K562 (cell line): Measurements from ENCODE around the gene PEDS1. TPM values are rescaled to one million over a fixed set of nuclear protein-coding genes. Genes with fewer than 3 reads are reported as not detected.

Source experiments
- BCOR ChIP-seq: fragments of 450-650 bp; IDR thresholded peaks from 2 replicates; pipeline ENCODE4 v1.6.1; 2016
- CCAR2 ChIP-seq: fragments of 200-400 bp; formaldehyde crosslinking; IDR thresholded peaks from 2 replicates; pipeline ENCODE4 v1.6.1; 2017; ENCODE audit warnings: mild to moderate bottlenecking, low read depth, low read length
- EGR1 ChIP-seq: fragments of 450-650 bp; conservative IDR thresholded peaks from 2 replicates; pipeline ENCODE4 v1.6.1; 2017; ENCODE audit warnings: mild to moderate bottlenecking
- ESRRA ChIP-seq: fragments of 450-650 bp; IDR thresholded peaks from 2 replicates; pipeline ENCODE4 v1.6.1; 2014; ENCODE audit warnings: low read depth, mild to moderate bottlenecking, moderate library complexity, borderline replicate concordance
- HDAC3 ChIP-seq: fragments of 450-650 bp; IDR thresholded peaks from 2 replicates; pipeline ENCODE4 v1.6.1; 2018; ENCODE audit warnings: borderline replicate concordance, mild to moderate bottlenecking, moderate library complexity; ENCODE audit not compliant: partially characterized antibody
- NR4A1 ChIP-seq, 2 experiments: fragments of 250-450 bp in 1 of 2; fragments of 450-650 bp in 1 of 2; sonication (Bioruptor Pico) in 1 of 2; IDR thresholded peaks; 2 replicates each; pipeline versions ENCODE4 v1.4.0 to v1.6.1; 2016 to 2020; ENCODE audit warnings: mild to moderate bottlenecking in 2 of 2, missing compliant biosample characterization in 1 of 2, missing genetic modification characterization in 1 of 2, moderate library complexity in 1 of 2
- TEAD1 ChIP-seq, 2 experiments: fragments of 450-650 bp in 1 of 2; sonication (generic) in 1 of 2; formaldehyde crosslinking; IDR thresholded peaks; 2 replicates each; pipeline versions ENCODE4 v1.4.0 to v1.8.0; 2020 to 2022; ENCODE audit warnings: mild to moderate bottlenecking in 2 of 2, missing genetic modification reagents in 1 of 2
- ZNF133 ChIP-seq: fragments of 250-450 bp; sonication (Bioruptor Pico); IDR thresholded peaks from 2 replicates; pipeline ENCODE4 v1.4.0; 2020; ENCODE audit warnings: mild to moderate bottlenecking
- ZNF766 ChIP-seq: fragments of 200-800 bp; sonication (Bioruptor generic); conservative IDR thresholded peaks from 2 replicates; pipeline ENCODE4 v1.6.1; 2016; ENCODE audit warnings: missing genetic modification characterization, missing compliant biosample characterization
- ZZZ3 ChIP-seq: fragments of 450-650 bp; IDR thresholded peaks from 2 replicates; pipeline ENCODE4 v1.6.1; 2016; ENCODE audit warnings: antibody characterized with exemption, mild to moderate bottlenecking, moderate library complexity
- polyA plus RNA-seq, 8 experiments: library from polyadenylated mRNA; depleted of rRNA in 4 of 8; stranded (reverse) in 5 of 8; unstranded in 3 of 8; fragments of >200 nt; fragmentation: Nextera tagmentation in 2 of 8; fragmentation: Illumina TruSeq in 1 of 8; extraction: Ambion mirVana in 2 of 8; extraction: Trizol in 1 of 8; gene quantifications; 2 replicates each; pipeline versions ENCODE4 v1.2.1 to v1.2.3, GENCODE V29; 2011 to 2014; ENCODE audit warnings: inconsistent platforms in 1 of 8, missing spikeins in 1 of 8
- total RNA-seq, 7 experiments: library from RNA; depleted of rRNA in 6 of 7; stranded (reverse); fragments of >200 nt in 6 of 7; fragmentation: Illumina TruSeq in 2 of 7; extraction: Trizol in 2 of 7; gene quantifications; 2 replicates each; pipeline versions ENCODE4 v1.2.1 to v1.2.3, GENCODE V29; 2011 to 2021; ENCODE audit warnings: low replicate concordance in 1 of 7
- TF ChIP-seq, protein P1 (sequence below): fragments of 450-650 bp; IDR thresholded peaks from 2 replicates; pipeline ENCODE4 v1.6.1; 2016; ENCODE audit warnings: mild to moderate bottlenecking, moderate library complexity
- TF ChIP-seq, protein P2 (sequence below), 2 experiments: fragments of 150-350 bp in 1 of 2; IDR thresholded peaks; 2 replicates each; pipeline ENCODE4 v1.6.1; 2012 to 2016; ENCODE audit warnings: low read depth in 2 of 2, low read length in 2 of 2, mild to moderate bottlenecking in 1 of 2, moderate library complexity in 1 of 2

The PEDS1 gene
- total and polyA plus RNA-seq, 9 of the 15 experiments (the other 6 are each of a cell fraction or from before 2014, with no cell fraction given) = 2.9 to 38.5 (median 24.2) TPM

DNA sequence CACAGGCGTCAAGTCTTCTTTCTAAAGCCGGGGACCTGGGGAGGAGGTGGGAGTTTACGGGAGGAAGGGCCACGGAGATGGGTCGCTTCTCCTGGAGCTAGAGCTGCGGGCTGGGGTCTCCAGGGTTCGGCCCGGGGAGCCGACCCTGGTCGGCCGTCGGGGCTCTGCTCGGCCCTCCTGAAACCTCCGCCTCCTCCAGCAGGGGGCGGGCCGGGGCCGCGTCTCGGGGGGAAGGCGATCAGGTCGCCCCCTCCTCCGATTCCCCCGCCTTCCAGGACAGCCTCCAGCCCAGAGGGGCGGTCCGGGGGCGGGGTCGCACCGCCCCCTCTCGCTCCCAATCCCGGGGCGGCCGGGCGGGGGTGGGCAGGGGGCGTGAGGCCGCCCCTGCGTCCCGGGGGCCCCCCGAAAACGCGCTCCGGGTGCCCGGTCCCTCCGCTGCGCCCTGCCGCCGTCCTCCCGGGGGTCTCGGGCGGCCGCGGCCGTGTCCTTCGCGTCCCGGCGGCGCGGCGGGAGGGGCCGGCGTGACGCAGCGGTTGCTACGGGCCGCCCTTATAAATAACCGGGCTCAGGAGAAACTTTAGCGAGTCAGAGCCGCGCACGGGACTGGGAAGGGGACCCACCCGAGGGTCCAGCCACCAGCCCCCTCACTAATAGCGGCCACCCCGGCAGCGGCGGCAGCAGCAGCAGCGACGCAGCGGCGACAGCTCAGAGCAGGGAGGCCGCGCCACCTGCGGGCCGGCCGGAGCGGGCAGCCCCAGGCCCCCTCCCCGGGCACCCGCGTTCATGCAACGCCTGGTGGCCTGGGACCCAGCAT is 36.9 kb upstream of the PEDS1 start, which contains the start of gene CEBPB (continued):
- TF ChIP-seq, protein P1, sequence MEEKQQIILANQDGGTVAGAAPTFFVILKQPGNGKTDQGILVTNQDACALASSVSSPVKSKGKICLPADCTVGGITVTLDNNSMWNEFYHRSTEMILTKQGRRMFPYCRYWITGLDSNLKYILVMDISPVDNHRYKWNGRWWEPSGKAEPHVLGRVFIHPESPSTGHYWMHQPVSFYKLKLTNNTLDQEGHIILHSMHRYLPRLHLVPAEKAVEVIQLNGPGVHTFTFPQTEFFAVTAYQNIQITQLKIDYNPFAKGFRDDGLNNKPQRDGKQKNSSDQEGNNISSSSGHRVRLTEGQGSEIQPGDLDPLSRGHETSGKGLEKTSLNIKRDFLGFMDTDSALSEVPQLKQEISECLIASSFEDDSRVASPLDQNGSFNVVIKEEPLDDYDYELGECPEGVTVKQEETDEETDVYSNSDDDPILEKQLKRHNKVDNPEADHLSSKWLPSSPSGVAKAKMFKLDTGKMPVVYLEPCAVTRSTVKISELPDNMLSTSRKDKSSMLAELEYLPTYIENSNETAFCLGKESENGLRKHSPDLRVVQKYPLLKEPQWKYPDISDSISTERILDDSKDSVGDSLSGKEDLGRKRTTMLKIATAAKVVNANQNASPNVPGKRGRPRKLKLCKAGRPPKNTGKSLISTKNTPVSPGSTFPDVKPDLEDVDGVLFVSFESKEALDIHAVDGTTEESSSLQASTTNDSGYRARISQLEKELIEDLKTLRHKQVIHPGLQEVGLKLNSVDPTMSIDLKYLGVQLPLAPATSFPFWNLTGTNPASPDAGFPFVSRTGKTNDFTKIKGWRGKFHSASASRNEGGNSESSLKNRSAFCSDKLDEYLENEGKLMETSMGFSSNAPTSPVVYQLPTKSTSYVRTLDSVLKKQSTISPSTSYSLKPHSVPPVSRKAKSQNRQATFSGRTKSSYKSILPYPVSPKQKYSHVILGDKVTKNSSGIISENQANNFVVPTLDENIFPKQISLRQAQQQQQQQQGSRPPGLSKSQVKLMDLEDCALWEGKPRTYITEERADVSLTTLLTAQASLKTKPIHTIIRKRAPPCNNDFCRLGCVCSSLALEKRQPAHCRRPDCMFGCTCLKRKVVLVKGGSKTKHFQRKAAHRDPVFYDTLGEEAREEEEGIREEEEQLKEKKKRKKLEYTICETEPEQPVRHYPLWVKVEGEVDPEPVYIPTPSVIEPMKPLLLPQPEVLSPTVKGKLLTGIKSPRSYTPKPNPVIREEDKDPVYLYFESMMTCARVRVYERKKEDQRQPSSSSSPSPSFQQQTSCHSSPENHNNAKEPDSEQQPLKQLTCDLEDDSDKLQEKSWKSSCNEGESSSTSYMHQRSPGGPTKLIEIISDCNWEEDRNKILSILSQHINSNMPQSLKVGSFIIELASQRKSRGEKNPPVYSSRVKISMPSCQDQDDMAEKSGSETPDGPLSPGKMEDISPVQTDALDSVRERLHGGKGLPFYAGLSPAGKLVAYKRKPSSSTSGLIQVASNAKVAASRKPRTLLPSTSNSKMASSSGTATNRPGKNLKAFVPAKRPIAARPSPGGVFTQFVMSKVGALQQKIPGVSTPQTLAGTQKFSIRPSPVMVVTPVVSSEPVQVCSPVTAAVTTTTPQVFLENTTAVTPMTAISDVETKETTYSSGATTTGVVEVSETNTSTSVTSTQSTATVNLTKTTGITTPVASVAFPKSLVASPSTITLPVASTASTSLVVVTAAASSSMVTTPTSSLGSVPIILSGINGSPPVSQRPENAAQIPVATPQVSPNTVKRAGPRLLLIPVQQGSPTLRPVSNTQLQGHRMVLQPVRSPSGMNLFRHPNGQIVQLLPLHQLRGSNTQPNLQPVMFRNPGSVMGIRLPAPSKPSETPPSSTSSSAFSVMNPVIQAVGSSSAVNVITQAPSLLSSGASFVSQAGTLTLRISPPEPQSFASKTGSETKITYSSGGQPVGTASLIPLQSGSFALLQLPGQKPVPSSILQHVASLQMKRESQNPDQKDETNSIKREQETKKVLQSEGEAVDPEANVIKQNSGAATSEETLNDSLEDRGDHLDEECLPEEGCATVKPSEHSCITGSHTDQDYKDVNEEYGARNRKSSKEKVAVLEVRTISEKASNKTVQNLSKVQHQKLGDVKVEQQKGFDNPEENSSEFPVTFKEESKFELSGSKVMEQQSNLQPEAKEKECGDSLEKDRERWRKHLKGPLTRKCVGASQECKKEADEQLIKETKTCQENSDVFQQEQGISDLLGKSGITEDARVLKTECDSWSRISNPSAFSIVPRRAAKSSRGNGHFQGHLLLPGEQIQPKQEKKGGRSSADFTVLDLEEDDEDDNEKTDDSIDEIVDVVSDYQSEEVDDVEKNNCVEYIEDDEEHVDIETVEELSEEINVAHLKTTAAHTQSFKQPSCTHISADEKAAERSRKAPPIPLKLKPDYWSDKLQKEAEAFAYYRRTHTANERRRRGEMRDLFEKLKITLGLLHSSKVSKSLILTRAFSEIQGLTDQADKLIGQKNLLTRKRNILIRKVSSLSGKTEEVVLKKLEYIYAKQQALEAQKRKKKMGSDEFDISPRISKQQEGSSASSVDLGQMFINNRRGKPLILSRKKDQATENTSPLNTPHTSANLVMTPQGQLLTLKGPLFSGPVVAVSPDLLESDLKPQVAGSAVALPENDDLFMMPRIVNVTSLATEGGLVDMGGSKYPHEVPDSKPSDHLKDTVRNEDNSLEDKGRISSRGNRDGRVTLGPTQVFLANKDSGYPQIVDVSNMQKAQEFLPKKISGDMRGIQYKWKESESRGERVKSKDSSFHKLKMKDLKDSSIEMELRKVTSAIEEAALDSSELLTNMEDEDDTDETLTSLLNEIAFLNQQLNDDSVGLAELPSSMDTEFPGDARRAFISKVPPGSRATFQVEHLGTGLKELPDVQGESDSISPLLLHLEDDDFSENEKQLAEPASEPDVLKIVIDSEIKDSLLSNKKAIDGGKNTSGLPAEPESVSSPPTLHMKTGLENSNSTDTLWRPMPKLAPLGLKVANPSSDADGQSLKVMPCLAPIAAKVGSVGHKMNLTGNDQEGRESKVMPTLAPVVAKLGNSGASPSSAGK = no peak
- TF ChIP-seq CCAR2 (no peak), HDAC3 (no peak), NR4A1 (CRISPR knock-in tag; IDR thresholded peaks at IDR 0.05) (no peak), NR4A1 (tag; IDR thresholded peaks at IDR 0.05) (peak; percentile 44; the same call in 1 of the 2 replicates), BCOR (no peak), EGR1 (peak; percentile 83), TEAD1 (CRISPR knock-in tag; IDR thresholded peaks at IDR 0.05) (no peak; a peak in 1 of 4 replicates), ESRRA (0 out of 2 replicates have a peak, but pooled peaks have one; percentile 40), ZZZ3 (no peak), ZNF766 (CRISPR knock-in tag) (no peak), ZNF133 (CRISPR knock-in tag) (no peak)
- TF ChIP-seq, protein P2, sequence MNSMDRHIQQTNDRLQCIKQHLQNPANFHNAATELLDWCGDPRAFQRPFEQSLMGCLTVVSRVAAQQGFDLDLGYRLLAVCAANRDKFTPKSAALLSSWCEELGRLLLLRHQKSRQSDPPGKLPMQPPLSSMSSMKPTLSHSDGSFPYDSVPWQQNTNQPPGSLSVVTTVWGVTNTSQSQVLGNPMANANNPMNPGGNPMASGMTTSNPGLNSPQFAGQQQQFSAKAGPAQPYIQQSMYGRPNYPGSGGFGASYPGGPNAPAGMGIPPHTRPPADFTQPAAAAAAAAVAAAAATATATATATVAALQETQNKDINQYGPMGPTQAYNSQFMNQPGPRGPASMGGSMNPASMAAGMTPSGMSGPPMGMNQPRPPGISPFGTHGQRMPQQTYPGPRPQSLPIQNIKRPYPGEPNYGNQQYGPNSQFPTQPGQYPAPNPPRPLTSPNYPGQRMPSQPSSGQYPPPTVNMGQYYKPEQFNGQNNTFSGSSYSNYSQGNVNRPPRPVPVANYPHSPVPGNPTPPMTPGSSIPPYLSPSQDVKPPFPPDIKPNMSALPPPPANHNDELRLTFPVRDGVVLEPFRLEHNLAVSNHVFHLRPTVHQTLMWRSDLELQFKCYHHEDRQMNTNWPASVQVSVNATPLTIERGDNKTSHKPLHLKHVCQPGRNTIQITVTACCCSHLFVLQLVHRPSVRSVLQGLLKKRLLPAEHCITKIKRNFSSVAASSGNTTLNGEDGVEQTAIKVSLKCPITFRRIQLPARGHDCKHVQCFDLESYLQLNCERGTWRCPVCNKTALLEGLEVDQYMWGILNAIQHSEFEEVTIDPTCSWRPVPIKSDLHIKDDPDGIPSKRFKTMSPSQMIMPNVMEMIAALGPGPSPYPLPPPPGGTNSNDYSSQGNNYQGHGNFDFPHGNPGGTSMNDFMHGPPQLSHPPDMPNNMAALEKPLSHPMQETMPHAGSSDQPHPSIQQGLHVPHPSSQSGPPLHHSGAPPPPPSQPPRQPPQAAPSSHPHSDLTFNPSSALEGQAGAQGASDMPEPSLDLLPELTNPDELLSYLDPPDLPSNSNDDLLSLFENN (IDR thresholded peaks at IDR 0.05; ENCODE audit: low read depth in 2 of 2, low read length in 2 of 2) = peak in 1 of 2 experiments; percentile 70; a peak in 2 of 4 replicates
